Lung (tissue), 12 donors: ENCODE measurements around the gene CSTPP1. TPM values are rescaled to one million over a fixed set of nuclear protein-coding genes. Genes with fewer than 3 reads are reported as not detected.
"Not testable (repeated sequence)": the region's sequence is repeated elsewhere in the genome, so short reads cannot be mapped to it uniquely, and the experiment has no call there.

ENCODE experiments used
- ATAC-seq: fragments of 200-7000 bp; cut with Tn5 transposase; one replicate; pipeline ENCODE4 v1.9.1; 2020; ENCODE audit warnings: moderate number of reproducible peaks; ENCODE audit not compliant: insufficient read depth, low FRiP score
- DNase-seq, 3 donors: peaks; one replicate each; pipeline ENCODE4 v3.0.0-alpha.2; 2013 to 2017
- H3K27ac ChIP-seq, 2 donors: one replicate each; pipeline ENCODE4 v1.5.1; 2013; ENCODE audit warnings: mild to moderate bottlenecking in 2 of 2, moderate library complexity in 2 of 2, control low read depth in 1 of 2, inconsistent platforms in 1 of 2, low read depth in 1 of 2, low read length in 1 of 2
- H3K27me3 ChIP-seq, 3 donors: one replicate each; pipeline ENCODE4 v1.5.1; 2013; ENCODE audit warnings: low read length in 2 of 3; ENCODE audit not compliant: control insufficient read depth in 3 of 3, insufficient read depth in 3 of 3
- H3K36me3 ChIP-seq, 4 donors: one replicate each; pipeline ENCODE4 v1.5.1; 2013; ENCODE audit warnings: low read length in 4 of 4, mild to moderate bottlenecking in 1 of 4, moderate library complexity in 1 of 4; ENCODE audit not compliant: control insufficient read depth in 4 of 4, insufficient read depth in 4 of 4
- H3K4me1 ChIP-seq, 5 donors: one replicate each; pipeline ENCODE4 v1.5.1; 2013; ENCODE audit warnings: low read length in 5 of 5, mild to moderate bottlenecking in 2 of 5, moderate library complexity in 1 of 5; ENCODE audit not compliant: control insufficient read depth in 5 of 5, insufficient read depth in 5 of 5
- H3K4me3 ChIP-seq: one replicate; pipeline ENCODE4 v1.5.1; 2013; ENCODE audit warnings: mild to moderate bottlenecking, control low read depth, moderate library complexity
- H3K9ac ChIP-seq, 2 donors: one replicate each; pipeline ENCODE4 v1.5.1; 2013; ENCODE audit warnings: low read length in 2 of 2, control low read depth in 1 of 2; ENCODE audit not compliant: insufficient read depth in 1 of 2
- H3K9me3 ChIP-seq, 4 donors: one replicate each; pipeline ENCODE4 v1.5.1; 2013; ENCODE audit warnings: low read length in 3 of 4, mild to moderate bottlenecking in 1 of 4, moderate library complexity in 1 of 4; ENCODE audit not compliant: control insufficient read depth in 4 of 4, insufficient read depth in 3 of 4
- CTCF ChIP-seq: IDR thresholded peaks from 2 replicates; pipeline ENCODE4 v1.5.1; 2012; ENCODE audit warnings: mild to moderate bottlenecking; ENCODE audit errors: control extremely low read depth, extremely low read depth
- WGBS, 2 donors: extraction: QIAGEN DNeasy Blood & Tissue Kit; methylation state at CpG; one replicate each; pipeline ENCODE4 v1.1.7; 2013; 5-methylcytosine and 5-hydroxymethylcytosine counted together
- polyA plus RNA-seq, 2 donors: library from polyadenylated mRNA; stranded (reverse); fragments of 200-250 nt; gene quantifications; one replicate each; pipeline ENCODE4 v1.2.1, GENCODE V29; 2013
- total RNA-seq, 2 donors: library from RNA; depleted of rRNA in 1 of 2; stranded (reverse); fragments of >200 nt in 1 of 2; gene quantifications; one replicate each; pipeline ENCODE4 v1.2.1, GENCODE V29; 2014 to 2021
- donor health status: control.
- donor health status: control.
- donor health status: Bipolar disorder and iron deficiency.
- donor health status: healthy.
- donor health status: DM: yes; HTN: yes; CAD: no.

Gene CSTPP1
- total and polyA plus RNA-seq, 4 donors = 26.0 to 45.8 (median 34.4) TPM

- ATAC-seq (no peak), DNase-seq (peak; percentile 87 to 97 (median 97))
- Histone ChIP-seq H3K27me3 (no peaks in the 10 kb centered on the region), H3K36me3 (peaks cover 0 to 3% (median 0%) of the 10 kb centered on the region in 4 donors), H3K9me3 (no peaks in the 10 kb centered on the region), H3K9ac (no peak overlapping the region), H3K4me3 (no peak overlapping the region), H3K27ac (peak overlapping the region in 1 of 2 donors; percentile 49), H3K4me1 (peaks cover 0 to 60% (median 33%) of the 10 kb centered on the region in 5 donors)
- WGBS, 2 donors = 75 to 80% methylated on average over 6 of the region's 6 CpGs
- TF ChIP-seq CTCF = no peak
Observed at GRCh38 chr11:47109051-47109726, 172.6 kb downstream of the CSTPP1 start.

- Histone ChIP-seq H3K27ac (no peak overlapping the region), H3K4me3 (no peak overlapping the region), H3K9me3 (no peaks in the 10 kb centered on the region), H3K9ac (peak overlapping the region in 1 of 2 donors; percentile 17), H3K36me3 (peaks cover 0 to 3% (median 0%) of the 10 kb centered on the region in 4 donors), H3K4me1 (peaks cover 0 to 54% (median 27%) of the 10 kb centered on the region in 5 donors), H3K27me3 (no peaks in the 10 kb centered on the region)
- no peak for TF ChIP-seq CTCF
- 83 to 93% methylated on average over 3 of the region's 3 CpGs for WGBS, 2 donors
- DNase-seq (no peak), ATAC-seq (no peak)
Observed at GRCh38 chr11:47109727-47110246, 173.2 kb downstream of the CSTPP1 start.

GRCh38 chr11:47111318-47111804 is 174.8 kb downstream of the CSTPP1 start:
- Histone ChIP-seq H3K27me3 (no peaks in the 10 kb centered on the region), H3K4me3 (no peak overlapping the region), H3K27ac (no peak overlapping the region), H3K4me1 (peaks cover 0 to 43% (median 26%) of the 10 kb centered on the region in 5 donors), H3K9ac (no peak overlapping the region), H3K9me3 (no peaks in the 10 kb centered on the region), H3K36me3 (no peaks in the 10 kb centered on the region)
- no peak for ATAC-seq
- no peak for TF ChIP-seq CTCF
- WGBS, 2 donors = 71 to 88% methylated on average over 8 of the region's 8 CpGs
- no peak for DNase-seq

- 90 to 96% methylated on average over 3 to 4 of the region's 4 CpGs for WGBS, 2 donors
- not testable (repeated sequence) for DNase-seq
Observed at GRCh38 chr11:47112941-47113340, 176.4 kb downstream of the CSTPP1 start.

GRCh38 chr11:47118958-47119688 is 182.6 kb downstream of the CSTPP1 start:
- H3K27ac ChIP-seq = not testable (repeated sequence)
- 79 to 88% methylated on average over 20 of the region's 20 CpGs for WGBS, 2 donors

More at GRCh38 chr11:47112941-47113340, 176.4 kb downstream of the CSTPP1 start:
- not testable (repeated sequence) for H3K9ac ChIP-seq, H3K36me3 ChIP-seq, H3K27ac ChIP-seq, H3K9me3 ChIP-seq, ATAC-seq, H3K4me3 ChIP-seq, H3K27me3 ChIP-seq
- peaks cover 0 to 29% (median 19%) of the 10 kb centered on the region in 5 donors for H3K4me1 ChIP-seq

More at GRCh38 chr11:47118958-47119688, 182.6 kb downstream of the CSTPP1 start:
- not testable (repeated sequence) for H3K27me3 ChIP-seq, ATAC-seq, H3K9me3 ChIP-seq, H3K36me3 ChIP-seq, H3K4me3 ChIP-seq, H3K4me1 ChIP-seq, H3K9ac ChIP-seq
- DNase-seq = peak in 2 of 3 donors; percentile 39 to 48
